H9 (cell line): ENCODE results near the gene BOD1. TPM values are rescaled to one million over a fixed set of nuclear protein-coding genes. Genes with fewer than 3 reads are reported as not detected.

ENCODE experiments used
- DNase-seq: peaks from one replicate; pipeline ENCODE4 v3.0.0-alpha.2; 2017
- H2AFZ ChIP-seq: one replicate; pipeline ENCODE4 v1.6.1; 2013; ENCODE audit warnings: mild to moderate bottlenecking, low read length, control low read depth, moderate library complexity
- H2AK5ac ChIP-seq: 2 replicates; pipeline ENCODE4 v1.6.1; 2013; ENCODE audit warnings: low read length, control low read depth, mixed read lengths; ENCODE audit not compliant: insufficient read length
- H2BK120ac ChIP-seq: one replicate; pipeline ENCODE4 v1.6.1; 2013; ENCODE audit warnings: low read depth, mild to moderate bottlenecking, low read length, control low read depth, inconsistent platforms; ENCODE audit not compliant: poor library complexity, severe bottlenecking
- H2BK12ac ChIP-seq: 2 replicates; pipeline ENCODE4 v1.6.1; 2013; ENCODE audit warnings: low read length, control low read depth, mixed read lengths, low read depth; ENCODE audit not compliant: insufficient read length
- H2BK15ac ChIP-seq: 2 replicates; pipeline ENCODE4 v1.6.1; 2013; ENCODE audit warnings: low read depth, low read length, control low read depth
- H2BK20ac ChIP-seq: one replicate; pipeline ENCODE4 v1.6.1; 2013; ENCODE audit warnings: low read depth, mild to moderate bottlenecking, low read length, control low read depth, inconsistent platforms; ENCODE audit not compliant: poor library complexity, severe bottlenecking
- H2BK5ac ChIP-seq: 2 replicates; pipeline ENCODE4 v1.6.1; 2013; ENCODE audit warnings: low read length, control low read depth, mixed read lengths; ENCODE audit not compliant: insufficient read length
- H3K14ac ChIP-seq: 2 replicates; pipeline ENCODE4 v1.6.1; 2013; ENCODE audit warnings: low read length, control low read depth; ENCODE audit not compliant: insufficient read depth
- H3K18ac ChIP-seq: 2 replicates; pipeline ENCODE4 v1.6.1; 2013; ENCODE audit warnings: low read depth, mild to moderate bottlenecking, mixed read lengths, low read length, control low read depth; ENCODE audit not compliant: insufficient read length
- H3K23ac ChIP-seq: 2 replicates; pipeline ENCODE4 v1.6.1; 2013; ENCODE audit warnings: low read length, control low read depth, mixed read lengths, low read depth; ENCODE audit not compliant: insufficient read length
- H3K23me2 ChIP-seq: 2 replicates; pipeline ENCODE4 v1.6.1; 2013; ENCODE audit warnings: low read depth, mild to moderate bottlenecking, mixed read lengths, low read length, control low read depth; ENCODE audit not compliant: insufficient read length, poor library complexity, severe bottlenecking
- H3K27ac ChIP-seq: 2 replicates; pipeline ENCODE4 v1.5.1; 2013; ENCODE audit warnings: low read length, control low read depth, mixed read lengths, low read depth; ENCODE audit not compliant: insufficient read length
- H3K27me3 ChIP-seq: 2 replicates; pipeline ENCODE4 v1.6.1; 2013; ENCODE audit warnings: low read length, control low read depth, inconsistent platforms; ENCODE audit not compliant: insufficient read depth
- H3K4ac ChIP-seq: 2 replicates; pipeline ENCODE4 v1.6.1; 2013; ENCODE audit warnings: low read depth, mild to moderate bottlenecking, control low read depth, inconsistent platforms, low read length, moderate library complexity
- H3K4me1 ChIP-seq: 2 replicates; pipeline ENCODE4 v1.6.1; 2013; ENCODE audit warnings: low read length, control low read depth, inconsistent platforms; ENCODE audit not compliant: insufficient read depth
- H3K4me2 ChIP-seq: 2 replicates; pipeline ENCODE4 v1.6.1; 2013; ENCODE audit warnings: low read length, control low read depth, mixed read lengths; ENCODE audit not compliant: insufficient read length, insufficient read depth
- H3K56ac ChIP-seq: 2 replicates; pipeline ENCODE4 v1.6.1; 2013; ENCODE audit warnings: low read depth, mild to moderate bottlenecking, mixed read lengths, low read length, control low read depth; ENCODE audit not compliant: insufficient read length
- H3K79me1 ChIP-seq: 2 replicates; pipeline ENCODE4 v1.6.1; 2013; ENCODE audit warnings: low read depth, mild to moderate bottlenecking, moderate library complexity, low read length, control low read depth, inconsistent platforms; ENCODE audit not compliant: insufficient read depth, poor library complexity, severe bottlenecking
- H3K79me2 ChIP-seq: 2 replicates; pipeline ENCODE4 v1.6.1; 2013; ENCODE audit warnings: low read length, control low read depth, inconsistent platforms; ENCODE audit not compliant: insufficient read depth
- H3K9ac ChIP-seq: 2 replicates; pipeline ENCODE4 v1.6.1; 2013; ENCODE audit warnings: low read length, control low read depth, mixed read lengths; ENCODE audit not compliant: insufficient read length; ENCODE audit errors: extremely low read depth
- H3K9me3 ChIP-seq: one replicate; pipeline ENCODE4 v1.6.1; 2013; ENCODE audit warnings: low read depth, low read length, inconsistent platforms; ENCODE audit not compliant: control insufficient read depth
- H3T11ph ChIP-seq: one replicate; pipeline ENCODE4 v1.6.1; 2013; ENCODE audit warnings: mild to moderate bottlenecking, low read length, control low read depth, inconsistent platforms
- H4K20me1 ChIP-seq: one replicate; pipeline ENCODE4 v1.6.1; 2013; ENCODE audit not compliant: control insufficient read depth, insufficient read length, insufficient read depth
- H4K5ac ChIP-seq: 2 replicates; pipeline ENCODE4 v1.6.1; 2013; ENCODE audit warnings: low read depth, mild to moderate bottlenecking, mixed read lengths, low read length, control low read depth; ENCODE audit not compliant: insufficient read length
- H4K8ac ChIP-seq: replicated peaks from 2 replicates; pipeline ENCODE4 v1.6.1; 2013; ENCODE audit warnings: low read length, control low read depth, mixed read lengths, low read depth; ENCODE audit not compliant: insufficient read length
- H4K91ac ChIP-seq: 2 replicates; pipeline ENCODE4 v1.6.1; 2013; ENCODE audit warnings: low read depth, mild to moderate bottlenecking, moderate library complexity, mixed read lengths, low read length, control low read depth; ENCODE audit not compliant: insufficient read length
- H3K27ac Mint-ChIP-seq, 3 experiments: 2 replicates in 2 of 3; 3 replicates in 1 of 3; pipeline ENCODE4 v1.8.0; 2020 to 2021; ENCODE audit warnings: mixed read lengths in 3 of 3, mild to moderate bottlenecking in 1 of 3, moderate library complexity in 1 of 3
- H3K27me3 Mint-ChIP-seq: 2 replicates; pipeline ENCODE4 v1.8.0; 2021; ENCODE audit warnings: low read depth, mild to moderate bottlenecking, moderate library complexity, mixed read lengths
- H3K36me3 Mint-ChIP-seq, 3 experiments: 2 replicates in 2 of 3; 3 replicates in 1 of 3; pipeline ENCODE4 v1.8.0; 2020 to 2021; ENCODE audit warnings: low read depth in 3 of 3, mixed read lengths in 3 of 3; ENCODE audit not compliant: insufficient read depth in 1 of 3
- H3K4me1 Mint-ChIP-seq, 2 experiments: 2 replicates each; pipeline ENCODE4 v1.8.0; 2020; ENCODE audit warnings: mixed read lengths in 2 of 2
- H3K4me3 Mint-ChIP-seq, 2 experiments: 2 replicates in 1 of 2; 3 replicates in 1 of 2; pipeline ENCODE4 v1.8.0; 2020 to 2021; ENCODE audit warnings: mild to moderate bottlenecking in 2 of 2, mixed read lengths in 2 of 2, moderate library complexity in 1 of 2
- H3K9me3 Mint-ChIP-seq, 2 experiments: 2 replicates in 1 of 2; 3 replicates in 1 of 2; pipeline ENCODE4 v1.8.0; 2020; ENCODE audit warnings: mild to moderate bottlenecking in 2 of 2, mixed read lengths in 2 of 2, moderate library complexity in 1 of 2
- WGBS: extraction: QIAGEN DNeasy Blood & Tissue Kit; methylation state at CpG from one replicate; pipeline ENCODE4 v1.1.7; 2013; ENCODE audit warnings: missing lambda C conversion rate, low lambda C conversion rate, mixed read lengths; ENCODE audit not compliant: insufficient read length; ENCODE audit errors: extremely low coverage; 5-methylcytosine and 5-hydroxymethylcytosine counted together
- total RNA-seq: library from RNA; stranded (reverse); gene quantifications from 2 replicates; pipeline ENCODE4 v1.2.1, GENCODE V29; 2021
- TF ChIP-seq, protein P1 (sequence below): fragments of 200-600 bp; sonication (generic); conservative IDR thresholded peaks from 3 replicates; pipeline ENCODE4 v1.8.0; 2021; ENCODE audit warnings: antibody characterized with exemption, mild to moderate bottlenecking

The BOD1 gene
- total RNA-seq, 1 experiment from 2014 or later = 121 TPM

DNA sequence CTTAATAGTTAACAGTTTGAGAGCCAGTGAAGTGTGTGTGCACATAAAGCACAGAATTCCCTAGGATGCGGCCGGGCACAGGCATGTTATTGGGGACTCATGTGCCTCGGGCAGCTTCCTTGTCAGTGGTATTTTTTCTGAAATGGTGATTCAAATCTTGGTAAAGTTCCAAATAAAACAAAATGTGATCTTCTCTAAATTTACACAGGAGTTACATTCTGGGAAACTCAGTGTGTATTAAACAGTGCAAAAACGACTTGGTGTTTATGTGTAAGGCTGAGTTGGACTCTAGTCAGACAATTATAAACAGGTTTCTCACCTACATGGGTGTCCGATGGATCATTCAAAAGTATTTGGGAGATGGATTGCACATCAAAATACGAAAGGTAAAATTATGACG, 48.9 kb downstream of the BOD1 start:
- Histone ChIP-seq H3K18ac (no peak overlapping the region), H3K79me2 (no peaks in the 10 kb centered on the region), H2AFZ (no peak overlapping the region), H3K23ac (no peak overlapping the region), H4K91ac (no peak overlapping the region), H2AK5ac (no peak overlapping the region), H3K14ac (no peak overlapping the region), H2BK5ac (no peak overlapping the region), H2BK15ac (no peak overlapping the region), H4K20me1 (no peaks in the 10 kb centered on the region), H3K56ac (no peak overlapping the region), H3K27me3 (no peaks in the 10 kb centered on the region), H3K9ac (no peak overlapping the region), H4K5ac (no peak overlapping the region), H4K8ac (no peak overlapping the region), H3K23me2 (no peaks in the 10 kb centered on the region), H3K79me1 (no peaks in the 10 kb centered on the region), H3K27ac (no peak overlapping the region), H3K4ac (no peak overlapping the region), H2BK120ac (no peak overlapping the region), H3T11ph (no peak overlapping the region), H3K4me2 (no peak overlapping the region), H2BK20ac (no peak overlapping the region), H3K4me1 (peaks cover 3% of the 10 kb centered on the region; the same call in 1 of the 2 replicates), H2BK12ac (no peak overlapping the region), H3K9me3 (no peaks in the 10 kb centered on the region)
- no peaks in the 10 kb centered on the region; a peak in 1 of 5 replicates for H3K9me3 Mint-ChIP-seq
- H3K36me3 Mint-ChIP-seq = peaks cover 0 to 5% (median 0%) of the 10 kb centered on the region in 3 experiments; a peak in 1 of 7 replicates
- DNase-seq = no peak
- TF ChIP-seq, protein P1, sequence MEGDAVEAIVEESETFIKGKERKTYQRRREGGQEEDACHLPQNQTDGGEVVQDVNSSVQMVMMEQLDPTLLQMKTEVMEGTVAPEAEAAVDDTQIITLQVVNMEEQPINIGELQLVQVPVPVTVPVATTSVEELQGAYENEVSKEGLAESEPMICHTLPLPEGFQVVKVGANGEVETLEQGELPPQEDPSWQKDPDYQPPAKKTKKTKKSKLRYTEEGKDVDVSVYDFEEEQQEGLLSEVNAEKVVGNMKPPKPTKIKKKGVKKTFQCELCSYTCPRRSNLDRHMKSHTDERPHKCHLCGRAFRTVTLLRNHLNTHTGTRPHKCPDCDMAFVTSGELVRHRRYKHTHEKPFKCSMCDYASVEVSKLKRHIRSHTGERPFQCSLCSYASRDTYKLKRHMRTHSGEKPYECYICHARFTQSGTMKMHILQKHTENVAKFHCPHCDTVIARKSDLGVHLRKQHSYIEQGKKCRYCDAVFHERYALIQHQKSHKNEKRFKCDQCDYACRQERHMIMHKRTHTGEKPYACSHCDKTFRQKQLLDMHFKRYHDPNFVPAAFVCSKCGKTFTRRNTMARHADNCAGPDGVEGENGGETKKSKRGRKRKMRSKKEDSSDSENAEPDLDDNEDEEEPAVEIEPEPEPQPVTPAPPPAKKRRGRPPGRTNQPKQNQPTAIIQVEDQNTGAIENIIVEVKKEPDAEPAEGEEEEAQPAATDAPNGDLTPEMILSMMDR = no peak
- no peak overlapping the region for H3K4me3 Mint-ChIP-seq
- peaks cover 10% of the 10 kb centered on the region for H3K27me3 Mint-ChIP-seq
- H3K27ac Mint-ChIP-seq = no peak overlapping the region
- H3K4me1 Mint-ChIP-seq = peaks cover 8 to 9% of the 10 kb centered on the region in 2 experiments
- WGBS = no CpG with 5 or more reads among the region's 7 CpGs
